ENCODE results near the gene KDM5A.
"Not testable (repeated sequence)": the region's sequence is repeated elsewhere in the genome, so short reads cannot be mapped to it uniquely, and the experiment has no call there.

DNA sequence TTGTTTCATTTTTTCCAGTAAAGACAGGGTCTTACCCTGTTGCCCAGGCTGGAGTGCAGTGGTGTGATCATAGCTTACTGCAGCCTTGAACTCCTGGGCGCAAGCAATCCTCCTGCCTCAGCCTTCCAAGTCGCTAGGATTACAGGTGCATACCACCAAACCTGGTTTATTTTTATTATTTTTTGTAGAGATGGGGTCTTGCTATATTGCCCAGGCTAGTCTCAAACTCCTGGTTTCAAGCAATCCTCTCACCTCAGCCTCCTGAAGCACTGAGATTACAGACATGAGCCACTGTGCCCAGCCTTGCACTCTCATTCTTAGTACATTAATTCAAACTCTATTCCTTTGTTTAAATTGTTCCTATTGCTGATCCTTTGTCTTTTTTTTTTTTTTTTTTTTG, 46.6 kb upstream of the KDM5A start:
- TF ChIP-seq, protein P1, sequence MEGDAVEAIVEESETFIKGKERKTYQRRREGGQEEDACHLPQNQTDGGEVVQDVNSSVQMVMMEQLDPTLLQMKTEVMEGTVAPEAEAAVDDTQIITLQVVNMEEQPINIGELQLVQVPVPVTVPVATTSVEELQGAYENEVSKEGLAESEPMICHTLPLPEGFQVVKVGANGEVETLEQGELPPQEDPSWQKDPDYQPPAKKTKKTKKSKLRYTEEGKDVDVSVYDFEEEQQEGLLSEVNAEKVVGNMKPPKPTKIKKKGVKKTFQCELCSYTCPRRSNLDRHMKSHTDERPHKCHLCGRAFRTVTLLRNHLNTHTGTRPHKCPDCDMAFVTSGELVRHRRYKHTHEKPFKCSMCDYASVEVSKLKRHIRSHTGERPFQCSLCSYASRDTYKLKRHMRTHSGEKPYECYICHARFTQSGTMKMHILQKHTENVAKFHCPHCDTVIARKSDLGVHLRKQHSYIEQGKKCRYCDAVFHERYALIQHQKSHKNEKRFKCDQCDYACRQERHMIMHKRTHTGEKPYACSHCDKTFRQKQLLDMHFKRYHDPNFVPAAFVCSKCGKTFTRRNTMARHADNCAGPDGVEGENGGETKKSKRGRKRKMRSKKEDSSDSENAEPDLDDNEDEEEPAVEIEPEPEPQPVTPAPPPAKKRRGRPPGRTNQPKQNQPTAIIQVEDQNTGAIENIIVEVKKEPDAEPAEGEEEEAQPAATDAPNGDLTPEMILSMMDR (IDR thresholded peaks at IDR 0.05 in 4 of 5, conservative IDR thresholded peaks at IDR 0.05 in 1 of 5), result not testable (repeated sequence)
- TF ChIP-seq POLR2A (IDR thresholded peaks at IDR 0.05), result not testable (repeated sequence)
